Spinal cord (tissue), 10 donors: ENCODE measurements around the gene FLYWCH2. TPM values are rescaled to one million over a fixed set of nuclear protein-coding genes. Genes with fewer than 3 reads are reported as not detected.
A peak's percentile ranks its signal among the peaks of the same experiment; 100 is the strongest.

Source experiments
- DNase-seq, 6 donors: peaks; one replicate each; pipeline versions ENCODE4 v3.0.0 to v3.0.0-alpha.2; 2013 to 2015; ENCODE audit warnings: low spot score in 6 of 6, low read depth in 4 of 6
- H3K27ac ChIP-seq: one replicate; pipeline ENCODE4 v1.5.1; 2013; ENCODE audit warnings: low read depth, low read length, control low read depth
- H3K27me3 ChIP-seq: one replicate; pipeline ENCODE4 v1.6.1; 2013; ENCODE audit warnings: low read length; ENCODE audit not compliant: control insufficient read depth, insufficient read depth
- H3K36me3 ChIP-seq: one replicate; pipeline ENCODE4 v1.6.1; 2013; ENCODE audit warnings: low read length; ENCODE audit not compliant: control insufficient read depth, insufficient read depth
- H3K4me1 ChIP-seq: one replicate; pipeline ENCODE4 v1.6.1; 2013; ENCODE audit warnings: low read length; ENCODE audit not compliant: control insufficient read depth, insufficient read depth
- H3K4me3 ChIP-seq: one replicate; pipeline ENCODE4 v1.5.1; 2013; ENCODE audit warnings: low read depth, low read length, control low read depth
- H3K9me3 ChIP-seq: one replicate; pipeline ENCODE4 v1.6.1; 2013; ENCODE audit warnings: low read length; ENCODE audit not compliant: control insufficient read depth, insufficient read depth
- WGBS: methylation state at CpG from one replicate; pipeline ENCODE4 v1.1.5; 2013; ENCODE audit warnings: missing lambda C conversion rate; ENCODE audit not compliant: insufficient coverage; 5-methylcytosine and 5-hydroxymethylcytosine counted together
- polyA plus RNA-seq, 2 donors: library from polyadenylated mRNA; unstranded; fragments of 120-200 nt; gene quantifications; one replicate each; pipeline ENCODE4 v1.2.1, GENCODE V29; 2013; ENCODE audit not compliant: insufficient read length in 2 of 2
- total RNA-seq, 2 donors: library from RNA; depleted of rRNA in 1 of 2; stranded (reverse); fragments of 120-200 nt in 1 of 2; fragments of >200 nt in 1 of 2; gene quantifications; one replicate each; pipeline versions ENCODE4 v1.2.3 to v1.2.4, GENCODE V29; 2013 to 2014
- donor health status: healthy.

Gene FLYWCH2
- total and polyA plus RNA-seq, 4 donors = 28.1 to 63.1 (median 60.7) TPM

DNA sequence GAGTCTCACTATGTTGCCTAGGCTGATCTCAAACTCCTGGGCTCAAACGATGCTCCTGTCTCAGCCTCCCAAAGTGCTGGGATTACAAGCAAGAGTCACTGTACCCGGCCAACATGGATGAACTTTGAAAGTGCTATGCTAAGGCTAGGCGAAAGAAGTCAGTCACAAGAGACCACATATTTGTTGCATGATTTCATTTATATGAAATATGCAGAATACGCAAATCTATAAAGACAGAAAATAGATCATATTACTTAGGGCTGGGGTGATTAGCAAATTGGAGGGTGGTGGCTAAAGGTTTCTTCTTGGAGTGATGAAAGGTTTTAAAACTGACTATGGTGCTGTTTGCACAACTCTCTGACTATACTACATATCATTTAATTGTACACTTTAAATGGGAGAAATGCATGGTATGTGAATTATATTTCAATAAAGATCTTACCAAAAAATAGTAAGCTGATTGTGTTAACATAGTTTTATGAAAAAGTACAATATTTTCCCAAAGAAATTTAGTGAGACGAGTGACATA lies 27.5 kb downstream of the FLYWCH2 start:
- no peak for DNase-seq
- 80% methylated on average over 1 of the region's 5 CpGs for WGBS
- Histone ChIP-seq H3K27ac (no peak overlapping the region), H3K4me1 (peaks cover 26% of the 10 kb centered on the region), H3K36me3 (peaks cover 14% of the 10 kb centered on the region), H3K4me3 (no peak overlapping the region), H3K9me3 (no peaks in the 10 kb centered on the region), H3K27me3 (no peaks in the 10 kb centered on the region)

DNA sequence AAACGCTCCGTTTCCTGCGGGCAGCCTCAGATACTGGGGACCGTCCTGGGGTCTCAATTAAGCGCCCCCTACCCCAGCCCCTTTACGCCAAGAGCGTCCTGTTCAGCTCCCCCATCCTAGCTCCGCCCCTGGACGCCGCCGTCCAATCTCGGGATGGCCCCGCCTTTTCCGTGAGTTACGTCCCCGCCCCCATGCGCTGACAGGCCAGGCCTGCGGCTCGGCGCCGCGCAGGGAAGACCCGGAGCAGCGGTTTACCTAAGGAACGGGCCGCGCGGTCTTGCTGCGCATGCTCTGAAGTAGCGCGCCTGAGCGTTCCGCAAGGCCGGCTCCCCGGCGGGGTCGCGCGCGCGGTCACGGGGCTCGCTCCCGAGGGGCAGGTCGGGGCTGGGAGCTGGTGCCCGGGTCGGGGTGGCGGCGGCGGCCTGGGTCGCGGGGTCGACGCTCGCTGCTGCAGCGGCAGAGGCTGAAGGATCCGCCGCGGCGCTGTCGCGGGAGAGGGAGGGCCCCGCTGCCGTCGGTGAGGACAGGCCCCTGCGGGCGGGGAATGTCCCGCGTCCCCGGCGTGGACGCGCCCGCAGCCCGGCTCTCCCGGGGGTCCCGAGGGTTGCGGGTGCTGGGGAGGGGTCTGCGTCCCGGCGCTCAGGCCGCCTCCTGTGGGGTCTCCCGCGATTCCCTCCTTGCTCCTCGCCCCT lies 28.8 kb downstream of the FLYWCH2 start, which contains the start of gene FLYWCH1:
TSS of gene FLYWCH1 (plus strand) at position 294 of the 692 bp plus-strand sequence. CDS start 17,755 bp downstream, outside the sequence.
- peak; percentile 89 to 99 (median 96) for DNase-seq
- peak within 1 kb of the TSS; percentile 88 for H3K27ac ChIP-seq
- WGBS = under 1% methylated on average over 85 of the region's 85 CpGs
- no peaks in the 10 kb centered on the region for H3K9me3 ChIP-seq
- no peaks in the 10 kb centered on the region for H3K27me3 ChIP-seq
- H3K36me3 ChIP-seq = peaks cover 14% of the 10 kb centered on the region
- peaks cover 16% of the 10 kb centered on the region for H3K4me1 ChIP-seq
- peak within 1 kb of the TSS; percentile 84 for H3K4me3 ChIP-seq

DNA sequence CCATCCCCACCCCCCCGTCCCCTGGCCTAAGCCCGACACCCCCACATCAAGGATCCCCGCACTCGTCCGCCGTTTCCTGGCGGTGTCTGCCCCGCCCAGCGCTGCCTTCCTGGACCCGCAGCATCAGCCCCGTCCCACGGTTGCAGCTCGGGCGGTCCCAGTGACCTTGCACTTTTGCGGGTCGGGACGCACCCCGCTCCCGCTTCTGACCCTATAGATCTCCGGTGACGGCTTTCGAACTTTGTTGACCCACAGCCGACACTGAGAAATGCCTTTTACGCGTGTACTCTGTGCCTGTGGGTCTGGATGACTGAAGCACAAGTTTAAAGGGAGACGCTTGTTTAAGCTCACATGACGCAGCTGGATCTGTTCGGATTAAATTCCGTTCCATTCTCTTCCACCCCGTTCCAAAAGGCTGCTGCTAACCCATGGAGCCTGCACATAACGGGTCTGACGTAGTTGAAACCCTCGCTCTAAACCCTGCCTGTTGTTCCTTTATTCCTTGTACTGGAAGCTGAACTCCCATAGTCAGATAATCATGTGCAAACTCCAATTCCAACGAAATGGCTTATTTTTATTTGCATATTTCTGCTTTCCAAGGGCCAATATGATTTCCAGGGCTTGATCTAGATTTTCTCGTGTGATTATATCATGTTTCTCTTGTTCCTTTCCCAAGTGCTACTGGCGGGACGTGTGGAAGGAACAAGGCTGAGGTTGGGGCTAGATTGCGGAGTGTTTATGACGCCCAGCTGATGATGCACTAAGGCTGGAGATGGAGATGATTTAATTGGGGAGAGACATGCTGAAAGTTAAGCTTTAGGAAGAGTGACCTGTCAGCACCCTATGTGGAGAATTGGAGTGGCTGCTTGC lies 29.6 kb downstream of the FLYWCH2 start:
- 6% methylated on average over 36 of the region's 39 CpGs for WGBS
- Histone ChIP-seq H3K9me3 (no peaks in the 10 kb centered on the region), H3K4me3 (peak overlapping the region; percentile 84), H3K4me1 (peaks cover 16% of the 10 kb centered on the region), H3K27me3 (no peaks in the 10 kb centered on the region), H3K36me3 (peaks cover 14% of the 10 kb centered on the region), H3K27ac (peak overlapping the region; percentile 88)
- DNase-seq = peak in 2 of 6 donors; percentile 69 to 82

DNA sequence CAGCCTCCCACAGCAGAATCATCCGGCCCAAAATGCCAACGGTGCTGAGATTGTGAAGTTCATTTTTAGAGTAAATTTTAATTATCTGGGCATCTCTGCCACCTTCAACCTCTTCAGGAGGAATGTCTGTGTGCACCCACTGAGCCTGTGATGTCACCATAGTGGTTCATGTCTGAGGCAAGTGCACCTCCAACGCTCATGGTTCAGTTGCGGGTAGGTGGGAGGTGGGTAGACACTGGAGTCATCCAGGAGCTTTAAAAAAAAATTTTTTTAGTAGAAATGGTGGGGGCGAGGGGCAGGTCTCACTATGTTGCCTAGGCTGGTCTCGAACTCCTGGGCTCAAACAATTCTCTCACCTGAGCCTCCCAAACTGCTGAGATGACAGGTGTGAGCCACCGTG lies 30.6 kb downstream of the FLYWCH2 start:
- H3K36me3 ChIP-seq = peaks cover 17% of the 10 kb centered on the region
- H3K4me3 ChIP-seq = no peak overlapping the region
- no peaks in the 10 kb centered on the region for H3K27me3 ChIP-seq
- no peak for DNase-seq
- WGBS = 97% methylated on average over 4 of the region's 7 CpGs
- H3K27ac ChIP-seq = no peak overlapping the region
- H3K4me1 ChIP-seq = peaks cover 16% of the 10 kb centered on the region
- no peaks in the 10 kb centered on the region for H3K9me3 ChIP-seq

DNA sequence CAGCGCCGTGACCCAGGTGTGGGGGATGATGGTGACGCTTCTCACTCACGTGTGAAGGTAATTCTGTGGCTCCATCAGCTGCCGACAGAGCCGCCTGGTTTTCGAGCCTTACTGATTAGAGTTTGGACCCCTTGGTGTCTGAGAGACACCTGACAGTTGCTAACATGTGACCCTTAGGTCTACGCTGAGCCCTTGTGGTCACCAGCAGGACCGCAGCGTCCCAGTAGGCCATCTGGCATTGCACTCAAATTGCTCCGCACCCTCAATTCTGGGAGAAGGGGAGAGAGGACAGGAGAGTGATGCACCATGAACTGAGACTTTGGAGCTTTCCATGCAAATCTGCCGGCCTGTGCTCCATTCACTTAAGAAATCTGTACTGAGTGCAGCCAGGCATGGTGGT lies 31.2 kb downstream of the FLYWCH2 start:
- Histone ChIP-seq H3K4me3 (no peak overlapping the region), H3K9me3 (no peaks in the 10 kb centered on the region), H3K27ac (no peak overlapping the region), H3K4me1 (peaks cover 17% of the 10 kb centered on the region), H3K27me3 (no peaks in the 10 kb centered on the region), H3K36me3 (peaks cover 17% of the 10 kb centered on the region)
- 91% methylated on average over 12 of the region's 12 CpGs for WGBS
- no peak for DNase-seq

DNA sequence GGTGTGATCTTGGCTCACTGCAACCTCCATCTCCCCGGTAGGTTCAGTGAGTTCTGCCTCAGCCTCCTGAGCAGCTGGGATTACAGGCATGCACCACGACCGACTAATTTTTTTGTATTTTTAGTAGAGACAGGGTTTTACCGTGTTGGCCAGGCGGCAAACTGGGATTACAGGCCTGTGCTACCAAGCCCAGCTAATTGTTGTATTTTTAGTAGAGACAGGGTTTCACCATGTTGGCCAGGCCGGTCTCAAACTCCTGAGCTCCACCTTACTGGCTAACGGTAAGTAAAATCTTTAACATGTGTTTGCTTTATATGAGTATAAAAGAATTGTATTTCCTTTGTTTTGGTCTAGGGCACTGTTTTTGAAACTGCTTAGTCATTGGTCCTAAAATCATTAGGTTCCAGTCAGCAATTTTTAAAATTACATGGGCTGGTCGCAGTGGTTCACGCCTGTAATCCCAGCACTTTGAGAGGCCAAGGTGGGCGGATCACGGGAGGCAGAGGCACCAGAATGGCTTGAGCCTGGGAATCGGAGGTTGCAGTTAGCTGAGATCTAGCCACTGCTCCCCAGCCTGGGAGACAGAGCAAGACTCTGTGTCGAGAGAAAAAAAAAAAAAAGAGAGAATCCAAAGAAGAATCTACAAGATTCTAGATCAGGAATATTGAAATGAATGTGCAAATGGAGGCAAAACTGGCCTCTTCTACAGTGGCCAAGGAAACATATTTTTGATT lies 32.3 kb downstream of the FLYWCH2 start:
- Histone ChIP-seq H3K9me3 (no peaks in the 10 kb centered on the region), H3K27me3 (no peaks in the 10 kb centered on the region), H3K4me3 (no peak overlapping the region), H3K4me1 (peaks cover 22% of the 10 kb centered on the region), H3K27ac (no peak overlapping the region), H3K36me3 (peaks cover 20% of the 10 kb centered on the region)
- 96% methylated on average over 10 of the region's 13 CpGs for WGBS
- no peak for DNase-seq

DNA sequence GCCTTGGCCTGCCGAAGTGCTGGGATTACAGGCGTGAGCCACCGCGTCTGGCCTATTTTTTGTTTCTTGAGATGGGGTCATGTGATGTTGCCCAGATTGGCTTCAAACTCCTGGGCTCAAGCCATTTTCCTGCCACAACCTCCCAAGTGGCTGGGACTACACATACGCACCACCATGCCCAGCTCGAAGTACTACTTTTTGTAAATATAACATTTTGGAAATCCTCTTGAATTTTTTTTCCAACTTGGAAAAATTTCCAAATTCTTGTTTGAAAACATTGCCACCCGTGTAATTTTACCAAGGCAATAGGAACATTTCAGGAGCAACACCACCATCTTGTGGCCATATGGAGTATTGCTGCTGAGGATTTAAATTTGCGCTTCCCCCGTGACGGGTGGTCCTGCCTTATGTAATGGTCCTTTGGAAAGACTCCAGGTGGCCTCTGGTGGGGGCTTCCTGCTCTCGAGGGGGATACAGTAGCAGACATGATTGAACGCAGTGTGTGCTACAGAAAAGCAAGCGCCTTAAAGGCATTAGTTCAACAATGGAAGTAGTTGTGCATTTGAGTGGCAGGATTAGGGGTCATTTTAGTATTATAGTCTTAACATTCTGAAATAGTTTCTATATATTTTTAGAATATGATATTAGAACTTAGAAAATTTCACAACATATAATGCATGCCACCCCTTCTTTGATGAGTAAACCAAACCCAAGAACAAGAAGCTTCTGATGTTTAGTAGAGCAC lies 36.7 kb downstream of the FLYWCH2 start:
- Histone ChIP-seq H3K36me3 (peaks cover 33% of the 10 kb centered on the region), H3K27ac (no peak overlapping the region), H3K4me1 (peaks cover 11% of the 10 kb centered on the region), H3K9me3 (no peaks in the 10 kb centered on the region), H3K4me3 (no peak overlapping the region), H3K27me3 (no peaks in the 10 kb centered on the region)
- peak in 4 of 6 donors; percentile 65 to 91 (median 80) for DNase-seq
- WGBS = 5% methylated on average over 8 of the region's 13 CpGs

DNA sequence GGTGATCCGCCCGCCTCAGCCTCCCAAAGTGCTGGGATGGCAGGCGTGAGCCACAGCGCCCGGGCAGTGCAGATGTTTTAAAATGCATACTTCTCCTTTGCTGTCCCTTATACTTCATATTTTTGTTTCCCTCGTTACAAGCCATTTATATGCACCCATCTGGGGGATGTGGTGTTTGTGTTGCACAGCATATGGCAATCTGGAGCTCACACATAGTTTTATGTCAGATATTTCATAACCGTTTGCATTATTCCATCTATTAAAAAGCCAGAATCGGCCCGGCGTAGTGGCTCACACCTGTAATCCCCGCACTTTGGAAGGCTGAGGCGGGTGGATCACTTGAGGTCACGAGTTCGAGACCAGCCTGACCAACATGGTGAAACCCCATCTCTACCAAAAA lies 40.5 kb downstream of the FLYWCH2 start:
- peaks cover 30% of the 10 kb centered on the region for H3K36me3 ChIP-seq
- DNase-seq = no peak
- 98% methylated on average over 10 of the region's 14 CpGs for WGBS
- H3K4me3 ChIP-seq = no peak overlapping the region
- H3K9me3 ChIP-seq = no peaks in the 10 kb centered on the region
- no peak overlapping the region for H3K27ac ChIP-seq
- peaks cover 29% of the 10 kb centered on the region for H3K4me1 ChIP-seq
- no peaks in the 10 kb centered on the region for H3K27me3 ChIP-seq
